Stimulated activated CD4-positive, alpha-beta T cell treated with anti-CD3 and anti-CD28 coated beads, Interleukin-1b, Interleukin-23, amount 100 ng/mL, for 1 hour (primary cell): Measurements from ENCODE around the gene LYL1.

Experiments
- DNase-seq, 2 donors: peaks; one replicate each; pipeline ENCODE4 v3.0.0-alpha.2; 2020; ENCODE audit warnings: low read depth in 2 of 2

LYL1 gene

DNA sequence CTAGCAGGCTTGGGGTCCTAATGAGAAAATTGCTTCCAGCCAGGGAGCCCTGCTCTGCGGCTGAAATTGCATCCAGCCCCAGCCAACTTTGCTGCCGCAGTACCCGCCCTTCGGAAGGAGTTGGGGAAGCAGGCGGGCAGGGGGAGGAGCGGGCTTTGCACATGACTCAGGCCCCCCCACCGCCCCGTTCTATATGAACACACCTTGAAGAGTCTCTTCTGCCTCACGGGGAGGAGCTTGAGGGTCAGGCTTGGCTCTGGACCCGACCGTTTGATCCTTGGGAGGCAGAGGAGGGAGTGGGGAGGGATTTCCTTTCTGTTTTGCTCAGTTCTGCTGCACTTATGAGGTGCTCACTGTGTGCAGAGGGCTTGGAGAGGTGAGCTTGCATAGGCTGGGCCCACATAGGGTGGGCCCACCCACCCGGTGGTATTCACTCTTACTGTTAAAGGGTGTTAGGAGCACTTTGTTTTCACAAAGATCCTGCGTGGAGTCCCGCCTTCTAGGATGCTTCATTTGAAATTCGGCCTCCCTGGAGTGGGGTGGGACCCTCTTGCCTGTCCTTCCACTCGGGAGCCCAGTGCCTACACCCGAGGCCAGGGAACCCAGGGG, 46.5 kb downstream of the LYL1 start:
- no peak for DNase-seq

DNA sequence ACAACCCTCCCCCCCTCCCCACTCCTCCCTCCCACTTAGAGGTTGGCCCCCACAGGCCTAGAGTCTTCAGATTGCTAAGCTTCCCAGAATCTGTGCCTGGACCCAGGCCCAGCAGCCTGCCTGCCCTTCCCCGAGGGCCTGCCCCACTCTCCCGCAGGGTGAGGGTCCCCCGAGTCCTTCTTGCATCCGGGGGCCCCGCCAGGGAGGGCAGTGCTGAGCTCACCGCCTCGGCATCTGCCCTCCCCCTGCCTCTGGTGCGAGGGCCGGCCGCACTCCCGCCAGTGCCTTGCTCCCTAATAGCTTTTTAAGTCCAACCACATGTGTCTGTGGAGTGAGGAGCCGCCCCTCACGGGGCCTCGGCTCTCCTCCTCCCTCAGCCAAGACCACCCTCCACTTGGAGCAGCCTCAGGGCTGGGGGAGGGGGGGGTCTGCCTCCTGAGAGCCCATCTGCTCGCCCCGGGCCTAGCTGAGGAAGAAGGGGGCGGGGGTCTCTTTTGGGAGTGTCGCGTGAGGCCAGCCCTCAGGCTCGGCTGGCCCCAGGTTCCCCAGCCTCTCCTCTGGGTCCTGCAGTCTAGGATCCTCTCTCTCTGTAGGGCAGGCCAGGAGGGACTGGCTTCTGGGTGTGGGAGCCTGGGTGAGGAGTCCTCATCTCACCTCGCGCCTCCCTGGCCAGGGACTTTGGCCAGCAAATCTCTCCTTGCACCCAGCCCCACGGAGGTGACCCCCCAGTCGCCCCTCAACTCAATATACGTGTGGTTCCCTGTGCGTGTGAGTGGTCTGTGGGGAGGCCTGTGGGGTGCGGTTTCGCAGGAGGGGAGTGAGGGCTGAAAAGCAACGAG, 47.2 kb downstream of the LYL1 start:
- DNase-seq, result no peak

DNA sequence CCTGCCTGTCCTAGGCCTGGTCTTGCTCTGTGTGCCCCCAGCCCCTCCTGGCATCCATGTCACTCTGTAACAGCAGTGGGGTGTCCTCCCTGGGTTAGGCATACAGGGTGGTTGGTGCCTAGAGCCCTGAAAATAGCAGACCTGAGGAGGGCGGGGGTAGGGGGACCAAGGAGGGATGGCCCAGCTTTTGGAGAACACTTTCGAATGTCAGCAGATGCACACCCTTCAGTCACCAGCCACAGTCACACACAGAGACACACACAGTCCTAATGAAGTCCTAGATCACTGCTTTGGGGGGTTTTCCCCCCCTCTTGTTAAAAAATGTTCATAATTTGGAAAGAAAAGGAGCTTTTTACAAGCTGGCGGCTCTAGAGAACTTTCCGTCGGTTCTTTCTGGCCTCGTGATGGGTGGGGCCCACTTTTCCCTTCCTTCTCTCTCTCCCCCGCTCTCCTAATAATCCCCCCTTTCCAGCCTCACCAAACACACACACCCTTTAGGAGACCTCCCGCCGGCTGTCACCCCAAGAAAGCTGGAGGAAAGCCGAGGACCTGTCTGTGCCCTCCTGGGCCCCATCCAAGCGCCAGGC, 47.9 kb downstream of the LYL1 start:
- no peak for DNase-seq

DNA sequence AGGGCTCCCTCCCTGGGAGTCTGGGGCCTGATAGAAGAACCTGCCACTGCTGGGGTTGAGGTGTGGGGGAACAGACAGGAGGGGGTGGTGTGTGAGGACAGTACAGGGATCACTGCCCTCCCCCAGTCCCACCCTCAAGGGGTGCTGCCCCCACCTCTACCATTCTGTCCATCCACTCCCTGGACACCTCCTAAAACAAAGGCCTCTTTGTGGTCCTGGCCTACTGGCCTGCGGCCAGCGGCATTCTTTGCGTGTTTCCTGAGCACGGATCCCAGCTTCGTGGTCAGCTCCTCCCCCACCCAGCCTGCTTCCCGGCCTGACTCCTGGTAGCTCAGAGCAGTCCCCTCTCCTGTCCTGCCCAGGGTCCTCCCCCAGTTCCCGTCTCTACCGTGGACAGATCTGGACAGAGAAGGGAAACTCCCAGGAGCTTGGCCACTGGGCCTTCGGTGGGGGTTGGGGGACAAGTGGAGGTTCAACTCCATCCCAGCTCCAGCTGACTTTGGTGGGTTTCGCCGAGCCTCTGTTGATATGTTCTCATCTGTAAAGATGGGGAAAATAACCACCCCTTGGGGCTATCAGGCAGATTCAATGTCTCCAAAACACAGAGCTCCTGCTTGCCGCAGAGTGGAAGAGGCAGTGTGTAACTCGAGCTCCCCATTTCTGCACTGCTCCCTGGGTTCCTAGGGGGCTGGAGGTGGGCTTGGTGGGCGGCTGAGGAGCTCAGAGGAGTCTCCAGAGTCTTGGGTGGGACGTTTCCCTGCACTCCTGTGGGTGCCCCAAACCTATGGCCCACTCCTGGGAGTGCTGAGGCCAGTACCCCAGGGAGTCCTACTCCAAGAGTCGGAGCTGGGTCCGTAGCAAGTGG, 48.7 kb downstream of the LYL1 start:
- no peak for DNase-seq

DNA sequence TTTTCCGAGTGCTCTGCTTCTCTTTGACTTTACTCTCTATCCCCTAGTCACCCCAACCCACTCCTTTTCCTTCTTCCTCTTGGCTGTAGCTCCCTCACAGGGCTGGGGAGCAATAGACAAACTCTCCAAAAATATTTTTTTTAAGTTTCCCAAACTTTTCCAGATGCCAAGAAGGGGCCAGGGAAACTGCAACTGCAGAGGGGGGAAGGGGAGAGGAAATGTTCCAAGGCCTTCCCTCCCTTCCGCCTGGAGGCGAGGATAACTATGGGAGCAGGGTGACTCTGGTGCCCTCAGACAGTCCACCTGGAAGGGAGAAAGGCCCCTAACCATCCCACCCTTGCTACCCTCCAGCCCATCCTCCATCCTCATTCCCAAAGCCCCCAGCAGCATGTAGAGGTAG, 49.4 kb downstream of the LYL1 start:
- no peak for DNase-seq

DNA sequence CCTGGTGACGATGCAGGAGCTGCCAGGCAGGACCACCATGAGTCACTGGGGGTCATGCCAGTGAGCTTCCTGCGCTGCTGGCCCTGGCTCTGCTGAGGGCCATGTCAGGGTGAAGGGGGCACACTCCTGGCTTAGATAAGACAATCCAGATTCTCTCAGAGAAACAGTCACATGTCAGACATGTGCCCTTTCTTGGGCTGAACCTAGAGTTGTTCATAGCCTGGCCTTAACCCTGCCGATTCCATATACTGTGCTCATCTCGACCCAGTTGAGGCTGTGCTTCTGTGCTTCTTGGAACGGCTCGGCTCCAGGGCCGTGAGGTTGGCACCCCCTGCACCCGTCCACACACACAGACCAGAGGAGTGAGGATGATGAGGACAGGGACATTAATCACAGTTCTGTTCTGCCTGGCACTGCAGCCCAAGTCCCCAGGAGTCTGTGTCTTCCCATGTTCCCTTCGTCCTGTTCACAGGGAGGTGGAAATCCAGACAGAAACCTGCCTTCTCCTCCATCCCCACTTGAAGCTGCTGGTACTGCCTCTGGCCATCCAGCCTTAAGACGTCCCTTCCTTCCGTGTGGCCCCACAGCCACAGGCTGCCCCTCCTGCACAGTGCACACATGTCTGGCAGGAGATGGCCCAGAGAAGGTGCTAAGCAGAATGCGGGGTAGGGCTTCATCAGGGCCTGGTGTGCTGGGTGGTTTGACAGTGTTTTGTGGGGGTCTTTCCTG, 50.0 kb downstream of the LYL1 start:
- DNase-seq, result no peak

DNA sequence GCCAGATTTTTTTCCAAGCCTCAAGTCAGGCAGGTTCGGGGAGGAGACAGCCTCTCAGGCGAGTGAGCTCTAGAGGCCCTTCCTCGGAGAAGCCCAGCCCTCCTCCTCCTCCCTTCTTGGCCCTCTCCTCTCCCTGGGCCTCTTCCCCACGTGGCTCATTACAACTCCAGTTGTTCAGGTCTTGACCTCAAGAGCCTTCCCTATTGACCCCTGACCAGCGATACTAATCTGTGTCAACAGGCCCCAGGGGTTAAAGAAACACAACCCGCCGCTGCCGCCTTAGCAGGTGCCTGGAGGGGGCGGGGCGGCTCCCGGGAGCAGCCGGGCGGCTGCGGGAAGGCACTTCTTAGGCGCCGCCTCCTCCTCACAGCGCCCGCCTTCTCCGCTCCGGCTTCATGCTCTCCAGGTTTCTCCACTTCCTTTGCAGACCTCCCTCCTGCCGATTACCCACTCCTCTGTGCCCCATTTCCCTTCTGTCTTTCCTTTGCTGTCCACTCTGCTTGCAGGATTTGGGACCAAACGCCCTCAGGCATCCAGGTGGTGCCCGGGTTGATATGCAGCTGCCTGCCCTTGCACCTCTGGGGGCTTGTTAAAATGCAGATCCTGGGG, 51.0 kb downstream of the LYL1 start:
- no peak for DNase-seq

DNA sequence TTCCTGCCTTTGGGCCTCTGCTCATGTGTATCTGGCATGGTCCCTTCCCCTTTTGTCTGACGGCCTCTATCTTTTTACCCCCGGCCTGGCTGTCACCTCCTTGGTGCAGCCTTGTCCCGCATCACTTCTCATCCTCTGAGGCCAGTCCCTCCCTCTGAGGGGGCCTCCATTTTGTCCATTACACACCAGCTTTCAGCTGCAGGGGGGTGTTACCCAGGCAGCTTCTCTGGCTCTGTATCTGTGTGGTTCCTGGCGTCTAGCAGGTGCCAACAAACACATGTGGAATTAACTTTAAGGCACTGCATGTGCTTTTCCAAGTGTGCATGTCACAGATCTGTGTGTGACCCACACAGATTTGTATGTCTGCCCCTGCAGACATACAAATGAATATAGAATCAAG, 52.4 kb downstream of the LYL1 start:
- no peak for DNase-seq
